ENCODE measurements around the gene CFAP46.
"Not testable (repeated sequence)": the region's sequence is repeated elsewhere in the genome, so short reads cannot be mapped to it uniquely, and the experiment has no call there.

CFAP46 gene

GRCh38 chr10:132806110-132806509, 136.3 kb downstream of the CFAP46 start:
- DNase-seq (ENCODE audit: low spot score) = no peak

- DNase-seq (ENCODE audit: low spot score) = no peak
Measured at GRCh38 chr10:132805599-132805998, 136.8 kb downstream of the CFAP46 start.

GRCh38 chr10:132804785-132805426, 137.5 kb downstream of the CFAP46 start:
- no peak for DNase-seq (ENCODE audit: low spot score)

GRCh38 chr10:132804287-132804686, 138.1 kb downstream of the CFAP46 start:
- no peak for DNase-seq (ENCODE audit: low spot score)

GRCh38 chr10:132803416-132804210, 138.8 kb downstream of the CFAP46 start:
- no peak for DNase-seq (ENCODE audit: low spot score)

- DNase-seq (ENCODE audit: low spot score) = no peak
Measured at GRCh38 chr10:132802694-132803320, 139.6 kb downstream of the CFAP46 start.

- DNase-seq (ENCODE audit: low spot score) = no peak
Measured at GRCh38 chr10:132802048-132802447, 140.3 kb downstream of the CFAP46 start.

- no peak for DNase-seq (ENCODE audit: low spot score)
Measured at GRCh38 chr10:132799865-132800264, 142.5 kb downstream of the CFAP46 start.

GRCh38 chr10:132798876-132799275, 143.5 kb downstream of the CFAP46 start:
- DNase-seq (ENCODE audit: low spot score) = no peak

GRCh38 chr10:132798403-132798802, 144.0 kb downstream of the CFAP46 start:
- no peak for DNase-seq (ENCODE audit: low spot score)

GRCh38 chr10:132797986-132798385, 144.4 kb downstream of the CFAP46 start:
- DNase-seq (ENCODE audit: low spot score) = not testable (repeated sequence)

- DNase-seq (ENCODE audit: low spot score) = no peak
Measured at GRCh38 chr10:132796846-132797245, 145.5 kb downstream of the CFAP46 start.

GRCh38 chr10:132793871-132794849, 148.2 kb downstream of the CFAP46 start:
- no peak for DNase-seq (ENCODE audit: low spot score)

- no peak for DNase-seq (ENCODE audit: low spot score)
Measured at GRCh38 chr10:132793213-132793612, 149.2 kb downstream of the CFAP46 start.

GRCh38 chr10:132792796-132793195, 149.6 kb downstream of the CFAP46 start:
- DNase-seq (ENCODE audit: low spot score) = no peak

- not testable (repeated sequence) for DNase-seq (ENCODE audit: low spot score)
Measured at GRCh38 chr10:132792099-132792498, 150.3 kb downstream of the CFAP46 start.

- DNase-seq (ENCODE audit: low spot score) = no peak
Measured at GRCh38 chr10:132790934-132791829, 151.2 kb downstream of the CFAP46 start.

GRCh38 chr10:132790470-132790869, 151.9 kb downstream of the CFAP46 start:
- no peak for DNase-seq (ENCODE audit: low spot score)

- DNase-seq (ENCODE audit: low spot score) = no peak
Measured at GRCh38 chr10:132789659-132790148, 152.7 kb downstream of the CFAP46 start.

GRCh38 chr10:132788831-132789219, 153.5 kb downstream of the CFAP46 start:
- DNase-seq (ENCODE audit: low spot score) = no peak

Data from hematopoietic multipotent progenitor cell treated with erythropoietin and hydrocortisone succinate and interleukin-3 and kit ligand, for 15 days (in vitro differentiated cells).